Frontal cortex (tissue), 4 donors: Measurements from ENCODE around the gene PHOX2B. TPM values are rescaled to one million over a fixed set of nuclear protein-coding genes. Genes with fewer than 3 reads are reported as not detected.
"Not testable (repeated sequence)": the region's sequence is repeated elsewhere in the genome, so short reads cannot be mapped to it uniquely, and the experiment has no call there.

Source experiments
- DNase-seq, 2 donors: peaks; one replicate each; pipeline ENCODE4 v3.0.0; 2012; ENCODE audit warnings: low spot score in 2 of 2
- FAIRE-seq: peaks from 2 replicates; lab custom pipeline; 2012; peaks lifted over from hg19 to GRCh38; lab: Jason Lieb, UNC
- total RNA-seq: library from RNA; depleted of rRNA; stranded (reverse); fragments of >200 nt; gene quantifications from one replicate; pipeline ENCODE4 v1.2.3, GENCODE V29; 2014
- donor health status: control.
- donor health status: control.
- donor health status: control.

PHOX2B gene
- total RNA-seq, 1 donor from 2014 or later: not detected

GRCh38 chr4:41749631-41750039 is 1.1 kb upstream of the PHOX2B start:
- FAIRE-seq: no peak
- peak in 1 of 2 donors; percentile 20 for DNase-seq

- peak in 1 of 2 donors; percentile 39 for DNase-seq
- FAIRE-seq: no peak
These were observed 403 bp downstream of the PHOX2B start for GRCh38 chr4:41748074-41748570.

- FAIRE-seq (no peak), DNase-seq (no peak)
These were observed 1.1 kb downstream of the PHOX2B start for GRCh38 chr4:41747230-41748055.

- FAIRE-seq (no peak), DNase-seq (no peak)
These were observed 1.9 kb downstream of the PHOX2B start for GRCh38 chr4:41746440-41747229.

- DNase-seq (no peak), FAIRE-seq (no peak)
These were observed 2.5 kb downstream of the PHOX2B start for GRCh38 chr4:41746025-41746439.

GRCh38 chr4:41745292-41746024 is 3.1 kb downstream of the PHOX2B start:
- peak in 1 of 2 donors; percentile 28 for DNase-seq
- FAIRE-seq: no peak

GRCh38 chr4:41744572-41745291 is 3.8 kb downstream of the PHOX2B start:
- DNase-seq (no peak), FAIRE-seq (no peak)

- FAIRE-seq (no peak), DNase-seq (no peak)
These were observed 7.2 kb downstream of the PHOX2B start for GRCh38 chr4:41741354-41741753.

GRCh38 chr4:41737491-41737890 is 11.0 kb downstream of the PHOX2B start:
- not testable (repeated sequence) for FAIRE-seq, DNase-seq

GRCh38 chr4:41734371-41734770 is 14.2 kb downstream of the PHOX2B start:
- no peak for DNase-seq
- FAIRE-seq: no peak

GRCh38 chr4:41731569-41732126 is 16.9 kb downstream of the PHOX2B start:
- no peak for FAIRE-seq

GRCh38 chr4:41728573-41728913 is 20.0 kb downstream of the PHOX2B start:
- FAIRE-seq: no peak
- no peak for DNase-seq

More at GRCh38 chr4:41731569-41732126, 16.9 kb downstream of the PHOX2B start:
- no peak for DNase-seq

- DNase-seq (no peak), FAIRE-seq (no peak)
These were observed 20.5 kb downstream of the PHOX2B start for GRCh38 chr4:41727861-41728572.

GRCh38 chr4:41725254-41725653 is 23.3 kb downstream of the PHOX2B start:
- FAIRE-seq (no peak), DNase-seq (no peak)

GRCh38 chr4:41723286-41723685 is 25.2 kb downstream of the PHOX2B start:
- FAIRE-seq: no peak
- DNase-seq: no peak

GRCh38 chr4:41722181-41722580 is 26.3 kb downstream of the PHOX2B start:
- no peak for DNase-seq
- no peak for FAIRE-seq

- DNase-seq (no peak), FAIRE-seq (no peak)
These were observed 29.1 kb downstream of the PHOX2B start for GRCh38 chr4:41719417-41719816.

GRCh38 chr4:41718907-41719306 is 29.6 kb downstream of the PHOX2B start:
- no peak for DNase-seq
- FAIRE-seq: no peak

- DNase-seq (no peak), FAIRE-seq (no peak)
These were observed 33.4 kb downstream of the PHOX2B start for GRCh38 chr4:41715155-41715554.
